ENCODE results near the gene PTPN6.

PTPN6 gene

GRCh38 chr12:6928022-6928702 is 23.0 kb upstream of the PTPN6 start:
- H3K27ac Mint-ChIP-seq = peak overlapping the region; percentile 99
- DNase-seq = no peak
- TF ChIP-seq CTCF (IDR thresholded peaks at IDR 0.05) = no peak
- peaks cover 20% of the 10 kb centered on the region for H3K36me3 Mint-ChIP-seq (ENCODE audit: low read depth)
- peaks cover 84% of the 10 kb centered on the region for H3K4me1 Mint-ChIP-seq
- no peaks in the 10 kb centered on the region for H3K27me3 Mint-ChIP-seq (ENCODE audit: low read depth, poor library complexity)
- peak overlapping the region; percentile 100 for H3K4me3 Mint-ChIP-seq
- H3K9me3 Mint-ChIP-seq = no peaks in the 10 kb centered on the region

- no peak for TF ChIP-seq CTCF (IDR thresholded peaks at IDR 0.05)
- DNase-seq = no peak
- H3K4me3 Mint-ChIP-seq = peak overlapping the region; percentile 100
- peaks cover 80% of the 10 kb centered on the region for H3K4me1 Mint-ChIP-seq
- H3K36me3 Mint-ChIP-seq (ENCODE audit: low read depth) = peaks cover 23% of the 10 kb centered on the region
- H3K27ac Mint-ChIP-seq = peak overlapping the region; percentile 99
- no peaks in the 10 kb centered on the region for H3K9me3 Mint-ChIP-seq
- H3K27me3 Mint-ChIP-seq (ENCODE audit: low read depth, poor library complexity) = no peaks in the 10 kb centered on the region
These were observed 22.3 kb upstream of the PTPN6 start for GRCh38 chr12:6928703-6929407.

- TF ChIP-seq CTCF (IDR thresholded peaks at IDR 0.05) = no peak
- no peak for DNase-seq
- Mint-ChIP-seq H3K4me3 (peak overlapping the region; percentile 100), H3K4me1 (peaks cover 73% of the 10 kb centered on the region), H3K27ac (peak overlapping the region; percentile 69), H3K9me3 (no peaks in the 10 kb centered on the region), H3K36me3 (ENCODE audit: low read depth) (peaks cover 32% of the 10 kb centered on the region), H3K27me3 (ENCODE audit: low read depth, poor library complexity) (no peaks in the 10 kb centered on the region)
These were observed 21.4 kb upstream of the PTPN6 start for GRCh38 chr12:6929466-6930452.

- Mint-ChIP-seq H3K27me3 (ENCODE audit: low read depth, poor library complexity) (peaks cover 4% of the 10 kb centered on the region), H3K4me1 (peaks cover 54% of the 10 kb centered on the region), H3K36me3 (ENCODE audit: low read depth) (peaks cover 50% of the 10 kb centered on the region), H3K27ac (peak overlapping the region; percentile 80), H3K9me3 (no peaks in the 10 kb centered on the region), H3K4me3 (no peak overlapping the region)
- DNase-seq = no peak
- no peak for TF ChIP-seq CTCF (IDR thresholded peaks at IDR 0.05)
These were observed 18.4 kb upstream of the PTPN6 start for GRCh38 chr12:6932766-6933165.

- Mint-ChIP-seq H3K9me3 (no peaks in the 10 kb centered on the region), H3K27ac (peak overlapping the region; percentile 90), H3K4me3 (no peak overlapping the region), H3K27me3 (ENCODE audit: low read depth, poor library complexity) (peaks cover 4% of the 10 kb centered on the region), H3K36me3 (ENCODE audit: low read depth) (peaks cover 53% of the 10 kb centered on the region), H3K4me1 (peaks cover 57% of the 10 kb centered on the region)
- TF ChIP-seq CTCF (IDR thresholded peaks at IDR 0.05) = no peak
- no peak for DNase-seq
These were observed 17.0 kb upstream of the PTPN6 start for GRCh38 chr12:6934110-6934509.
